Memory B cell (primary cell): Measurements from ENCODE around the gene NTM.

ENCODE experiments used
- ATAC-seq: fragments of 150-1000 bp; cut with Tn5 transposase; 2 replicates; pipeline ENCODE4 v1.10.0; 2021; ENCODE audit warnings: low read depth, mild to moderate bottlenecking, moderate library complexity
- DNase-seq, 2 donors: peaks; one replicate each; pipeline ENCODE4 v3.0.0; 2022; ENCODE audit warnings: low spot score in 2 of 2
- H3K27ac Mint-ChIP-seq: one replicate; pipeline ENCODE4 v1.8.0; 2022; ENCODE audit warnings: mild to moderate bottlenecking, moderate library complexity, mixed read lengths
- H3K27me3 Mint-ChIP-seq: one replicate; pipeline ENCODE4 v1.8.0; 2022; ENCODE audit warnings: mixed read lengths
- H3K36me3 Mint-ChIP-seq: one replicate; pipeline ENCODE4 v1.8.0; 2022; ENCODE audit warnings: mild to moderate bottlenecking, mixed read lengths
- H3K4me1 Mint-ChIP-seq: one replicate; pipeline ENCODE4 v1.8.0; 2022; ENCODE audit warnings: mixed read lengths
- H3K4me3 Mint-ChIP-seq: one replicate; pipeline ENCODE4 v1.8.0; 2022; ENCODE audit warnings: mild to moderate bottlenecking, moderate library complexity, mixed read lengths
- H3K9me3 Mint-ChIP-seq: one replicate; pipeline ENCODE4 v1.8.0; 2022; ENCODE audit warnings: mixed read lengths

The NTM gene

GRCh38 chr11:132253469-132254264 is 883.3 kb downstream of the NTM start:
- DNase-seq (no peak), ATAC-seq (no peak)
- Mint-ChIP-seq H3K36me3 (no peaks in the 10 kb centered on the region), H3K9me3 (peaks cover 4% of the 10 kb centered on the region), H3K27ac (no peak overlapping the region), H3K27me3 (no peaks in the 10 kb centered on the region), H3K4me1 (no peaks in the 10 kb centered on the region), H3K4me3 (no peak overlapping the region)

- Mint-ChIP-seq H3K27ac (no peak overlapping the region), H3K27me3 (no peaks in the 10 kb centered on the region), H3K36me3 (no peaks in the 10 kb centered on the region), H3K4me1 (no peaks in the 10 kb centered on the region), H3K4me3 (no peak overlapping the region), H3K9me3 (peaks cover 3% of the 10 kb centered on the region)
- ATAC-seq (no peak), DNase-seq (no peak)
Measured at GRCh38 chr11:132254906-132255305, 884.5 kb downstream of the NTM start.

GRCh38 chr11:132256528-132257279 is 886.3 kb downstream of the NTM start:
- no peak overlapping the region for H3K4me3 Mint-ChIP-seq
- no peaks in the 10 kb centered on the region for H3K4me1 Mint-ChIP-seq
- H3K36me3 Mint-ChIP-seq = no peaks in the 10 kb centered on the region
- H3K27ac Mint-ChIP-seq = no peak overlapping the region
- DNase-seq (no peak), ATAC-seq (no peak)
- H3K9me3 Mint-ChIP-seq = peaks cover 2% of the 10 kb centered on the region
- H3K27me3 Mint-ChIP-seq = no peaks in the 10 kb centered on the region

- Mint-ChIP-seq H3K27ac (no peak overlapping the region), H3K27me3 (no peaks in the 10 kb centered on the region), H3K4me3 (no peak overlapping the region), H3K9me3 (peaks cover 2% of the 10 kb centered on the region), H3K36me3 (no peaks in the 10 kb centered on the region), H3K4me1 (no peaks in the 10 kb centered on the region)
- no peak for DNase-seq
- no peak for ATAC-seq
Measured at GRCh38 chr11:132257871-132258270, 887.5 kb downstream of the NTM start.

GRCh38 chr11:132258875-132259274 is 888.5 kb downstream of the NTM start:
- ATAC-seq = no peak
- Mint-ChIP-seq H3K27me3 (no peaks in the 10 kb centered on the region), H3K4me1 (no peaks in the 10 kb centered on the region), H3K27ac (no peak overlapping the region), H3K9me3 (peaks cover 4% of the 10 kb centered on the region), H3K36me3 (no peaks in the 10 kb centered on the region), H3K4me3 (no peak overlapping the region)
- no peak for DNase-seq

GRCh38 chr11:132260636-132261035 is 890.2 kb downstream of the NTM start:
- Mint-ChIP-seq H3K4me3 (no peak overlapping the region), H3K4me1 (no peaks in the 10 kb centered on the region), H3K27me3 (no peaks in the 10 kb centered on the region), H3K9me3 (peaks cover 4% of the 10 kb centered on the region), H3K27ac (no peak overlapping the region), H3K36me3 (no peaks in the 10 kb centered on the region)
- no peak for ATAC-seq
- no peak for DNase-seq

- no peaks in the 10 kb centered on the region for H3K4me1 Mint-ChIP-seq
- no peaks in the 10 kb centered on the region for H3K36me3 Mint-ChIP-seq
- H3K4me3 Mint-ChIP-seq = no peak overlapping the region
- DNase-seq (no peak), ATAC-seq (no peak)
- no peak overlapping the region for H3K27ac Mint-ChIP-seq
- no peaks in the 10 kb centered on the region for H3K27me3 Mint-ChIP-seq
- peaks cover 4% of the 10 kb centered on the region for H3K9me3 Mint-ChIP-seq
Measured at GRCh38 chr11:132263241-132263640, 892.8 kb downstream of the NTM start.

- H3K4me1 Mint-ChIP-seq = no peaks in the 10 kb centered on the region
- no peak for ATAC-seq
- peaks cover 6% of the 10 kb centered on the region for H3K9me3 Mint-ChIP-seq
- H3K27me3 Mint-ChIP-seq = no peaks in the 10 kb centered on the region
- H3K4me3 Mint-ChIP-seq = no peak overlapping the region
- H3K27ac Mint-ChIP-seq = no peak overlapping the region
- H3K36me3 Mint-ChIP-seq = no peaks in the 10 kb centered on the region
- no peak for DNase-seq
Measured at GRCh38 chr11:132263875-132264274, 893.5 kb downstream of the NTM start.

GRCh38 chr11:132264616-132265015 is 894.2 kb downstream of the NTM start:
- Mint-ChIP-seq H3K9me3 (peaks cover 6% of the 10 kb centered on the region), H3K4me3 (no peak overlapping the region), H3K4me1 (no peaks in the 10 kb centered on the region), H3K36me3 (no peaks in the 10 kb centered on the region), H3K27me3 (no peaks in the 10 kb centered on the region), H3K27ac (no peak overlapping the region)
- ATAC-seq = no peak
- no peak for DNase-seq

- Mint-ChIP-seq H3K27ac (no peak overlapping the region), H3K27me3 (no peaks in the 10 kb centered on the region), H3K36me3 (no peaks in the 10 kb centered on the region), H3K4me1 (no peaks in the 10 kb centered on the region), H3K9me3 (peaks cover 1% of the 10 kb centered on the region), H3K4me3 (no peak overlapping the region)
- ATAC-seq = no peak
- no peak for DNase-seq
Measured at GRCh38 chr11:132278801-132279574, 908.6 kb downstream of the NTM start.

GRCh38 chr11:132284048-132284447 is 913.6 kb downstream of the NTM start:
- H3K4me1 Mint-ChIP-seq = no peaks in the 10 kb centered on the region
- DNase-seq = no peak
- no peaks in the 10 kb centered on the region for H3K27me3 Mint-ChIP-seq
- H3K4me3 Mint-ChIP-seq = no peak overlapping the region
- no peaks in the 10 kb centered on the region for H3K36me3 Mint-ChIP-seq
- H3K27ac Mint-ChIP-seq = no peak overlapping the region
- ATAC-seq = no peak
- H3K9me3 Mint-ChIP-seq = peaks cover 1% of the 10 kb centered on the region

- Mint-ChIP-seq H3K27me3 (no peaks in the 10 kb centered on the region), H3K27ac (no peak overlapping the region), H3K4me3 (no peak overlapping the region), H3K9me3 (peaks cover under 1% of the 10 kb centered on the region), H3K36me3 (no peaks in the 10 kb centered on the region), H3K4me1 (no peaks in the 10 kb centered on the region)
- DNase-seq (no peak), ATAC-seq (no peak)
Measured at GRCh38 chr11:132284611-132285010, 914.2 kb downstream of the NTM start.

GRCh38 chr11:132285631-132286030 is 915.2 kb downstream of the NTM start:
- Mint-ChIP-seq H3K4me1 (no peaks in the 10 kb centered on the region), H3K9me3 (no peaks in the 10 kb centered on the region), H3K27ac (no peak overlapping the region), H3K4me3 (no peak overlapping the region), H3K36me3 (no peaks in the 10 kb centered on the region), H3K27me3 (no peaks in the 10 kb centered on the region)
- DNase-seq (no peak), ATAC-seq (no peak)

- Mint-ChIP-seq H3K4me3 (no peak overlapping the region), H3K4me1 (no peaks in the 10 kb centered on the region), H3K27me3 (no peaks in the 10 kb centered on the region), H3K9me3 (no peaks in the 10 kb centered on the region), H3K36me3 (no peaks in the 10 kb centered on the region), H3K27ac (no peak overlapping the region)
- no peak for ATAC-seq
- DNase-seq = no peak
Measured at GRCh38 chr11:132286106-132286505, 915.7 kb downstream of the NTM start.
